GM19023 (cell line): ENCODE measurements around the gene CLTC.
"Not testable (repeated sequence)": the region's sequence is repeated elsewhere in the genome, so short reads cannot be mapped to it uniquely, and the experiment has no call there.

Experiments
- ATAC-seq: cut with Tn5 transposase; IDR thresholded peaks from one replicate; pipeline ENCODE4 v1.9.1; 2021; ENCODE audit warnings: mild to moderate bottlenecking, moderate library complexity; ENCODE audit not compliant: unreplicated experiment

CLTC gene

GRCh38 chr17:59619298-59620063, at the start of gene CLTC:
TSS of gene CLTC (plus strand) at chr17:59619895. CDS start at chr17:59620132, 237 bp downstream.
- ATAC-seq, result peak; percentile 83

- ATAC-seq, result no peak
These were observed 47.3 kb upstream of the CLTC start for GRCh38 chr17:59572301-59572924.

GRCh38 chr17:59584168-59584567, 35.5 kb upstream of the CLTC start:
- not testable (repeated sequence) for ATAC-seq

GRCh38 chr17:59600169-59600568, 19.5 kb upstream of the CLTC start:
- no peak for ATAC-seq

GRCh38 chr17:59601130-59601529, 18.6 kb upstream of the CLTC start:
- no peak for ATAC-seq

GRCh38 chr17:59607061-59607460, 12.6 kb upstream of the CLTC start:
- no peak for ATAC-seq

GRCh38 chr17:59607817-59608403, 11.8 kb upstream of the CLTC start:
- ATAC-seq, result no peak

GRCh38 chr17:59611503-59611902, 8.2 kb upstream of the CLTC start:
- no peak for ATAC-seq

- no peak for ATAC-seq
These were observed 3.3 kb upstream of the CLTC start for GRCh38 chr17:59616253-59616920.

GRCh38 chr17:59617156-59617732, 2.5 kb upstream of the CLTC start:
- ATAC-seq, result no peak

GRCh38 chr17:59619035-59619297, 729 bp upstream of the CLTC start:
- ATAC-seq, result no peak

- no peak for ATAC-seq
These were observed 317 bp downstream of the CLTC start for GRCh38 chr17:59620064-59620359.

GRCh38 chr17:59620518-59621259, 994 bp downstream of the CLTC start:
- no peak for ATAC-seq

GRCh38 chr17:59621771-59622170, 2.1 kb downstream of the CLTC start:
- no peak for ATAC-seq

GRCh38 chr17:59623151-59623550, 3.5 kb downstream of the CLTC start:
- no peak for ATAC-seq

- ATAC-seq, result no peak
These were observed 7.1 kb downstream of the CLTC start for GRCh38 chr17:59626756-59627155.

GRCh38 chr17:59627274-59627673, 7.6 kb downstream of the CLTC start:
- ATAC-seq, result no peak

- ATAC-seq, result no peak
These were observed 8.1 kb downstream of the CLTC start for GRCh38 chr17:59627770-59628171.

- no peak for ATAC-seq
These were observed 9.5 kb downstream of the CLTC start for GRCh38 chr17:59629174-59629573.

- no peak for ATAC-seq
These were observed 11.6 kb downstream of the CLTC start for GRCh38 chr17:59631276-59631675.

GRCh38 chr17:59632398-59632797, 12.7 kb downstream of the CLTC start:
- no peak for ATAC-seq
